ENCODE measurements around the gene ABLIM2. TPM values are rescaled to one million over a fixed set of nuclear protein-coding genes. Genes with fewer than 3 reads are reported as not detected.

Gene ABLIM2
- total and polyA plus RNA-seq, 2 of the 8 experiments (the other 6 are each of a cell fraction or from before 2014, with no cell fraction given): 2.8 to 3.0 TPM

GRCh38 chr4:8114456-8115202 is 44.0 kb downstream of the ABLIM2 start:
- H2AK5ac ChIP-seq (ENCODE audit: low read depth, low read length): no peak overlapping the region
- no peak for TF ChIP-seq KDM1A (IDR thresholded peaks at IDR 0.05; ENCODE audit: borderline replicate concordance, low read length)

More at GRCh38 chr4:8114456-8115202, 44.0 kb downstream of the ABLIM2 start:
- no peak for FAIRE-seq
- peaks cover 10 to 29% (median 16%) of the 10 kb centered on the region in 4 experiments for H3K4me1 ChIP-seq (replicated peaks in 1 of 4; ENCODE audit: control insufficient read depth in 3 of 4, insufficient read depth in 4 of 4, low read length in 3 of 4)
- H2BK120ac ChIP-seq (replicated peaks; ENCODE audit: low read depth, low read length): no peak overlapping the region
- no peak overlapping the region for H3K56ac ChIP-seq (replicated peaks; ENCODE audit: insufficient read length, low read depth, low read length)
- no peak overlapping the region for H3K27ac ChIP-seq (ENCODE audit: low read depth, low read length)
- H3K18ac ChIP-seq (ENCODE audit: extremely low read depth, low read length): no peak overlapping the region
- H3K4ac ChIP-seq (replicated peaks; ENCODE audit: insufficient read length, low read depth, low read length): no peak overlapping the region
- no peak overlapping the region for H2AFZ ChIP-seq (ENCODE audit: low read length)
- H4K20me1 ChIP-seq (replicated peaks in 1 of 2; ENCODE audit: control insufficient read depth in 1 of 2, insufficient read depth in 2 of 2, low read length in 2 of 2): no peaks in the 10 kb centered on the region
- H3K14ac ChIP-seq (ENCODE audit: insufficient read length): no peak overlapping the region
- no peak overlapping the region for H3K4me2 ChIP-seq (ENCODE audit: insufficient read depth in 1 of 2, low read depth in 2 of 2, low read length in 2 of 2)
- H3K9ac ChIP-seq (replicated peaks in 1 of 4; ENCODE audit: extremely low read depth in 1 of 4, low read depth in 3 of 4, low read length in 3 of 4): no peak overlapping the region
- H3K79me1 ChIP-seq (ENCODE audit: low read depth, low read length): no peaks in the 10 kb centered on the region
- no peak overlapping the region for H2BK5ac ChIP-seq (ENCODE audit: low read depth, low read length)
- no peak overlapping the region for H2BK12ac ChIP-seq (ENCODE audit: low read depth, low read length)
- H3K27me3 ChIP-seq (replicated peaks in 1 of 4; ENCODE audit: control insufficient read depth in 3 of 4, extremely low read depth in 1 of 4, insufficient read depth in 3 of 4, low read length in 3 of 4): no peaks in the 10 kb centered on the region
- H3K23ac ChIP-seq (ENCODE audit: insufficient read length): no peak overlapping the region
- POLR2A ChIA-PET (ENCODE audit: partially characterized antibody): interaction anchor here (0.9 kb wide), 1 partner anchor 12 kb away, joined by 3 read pairs; no protein-coding TSS in a partner anchor
- no peak overlapping the region for H4K8ac ChIP-seq (ENCODE audit: extremely low read depth, insufficient read depth, low read length)
- no peak overlapping the region for H2BK15ac ChIP-seq (ENCODE audit: low read length)
- no peak overlapping the region for H4K5ac ChIP-seq (ENCODE audit: insufficient read length, low read depth, low read length)
- no peak overlapping the region for H3K4me3 ChIP-seq (ENCODE audit: extremely low read depth in 1 of 4, insufficient read depth in 2 of 4, low read depth in 3 of 4, low read length in 4 of 4)
- H2BK20ac ChIP-seq (ENCODE audit: low read length): no peak overlapping the region
- H3K36me3 ChIP-seq (ENCODE audit: control insufficient read depth in 2 of 4, insufficient read depth in 4 of 4, low read length in 3 of 4): no peaks in the 10 kb centered on the region
- DNase-seq (ENCODE audit: low read depth in 1 of 2, low spot score in 2 of 2): no peak
- H4K91ac ChIP-seq (replicated peaks; ENCODE audit: insufficient read length, low read length): peak overlapping the region; percentile 58
- no peaks in the 10 kb centered on the region for H3K79me2 ChIP-seq (ENCODE audit: control insufficient read depth in 1 of 2, insufficient read depth in 2 of 2, low read length in 2 of 2)
- WGBS, 2 experiments (ENCODE audit: extremely low coverage in 1 of 2, insufficient coverage in 1 of 2, insufficient read length in 1 of 2, insufficient replicate concordance in 2 of 2, low coverage in 1 of 2, low lambda C conversion rate in 2 of 2, missing lambda C conversion rate in 1 of 2): 86% methylated on average over 18 of the region's 21 CpGs; no CpG with 5 or more reads in 1 of the 2 experiments
- CTCF ChIA-PET (ENCODE audit: partially characterized antibody): interaction anchor here (0.8 to 2.0 kb wide), 7 partner anchors 16 to 312 kb away, joined by 3 to 5 read pairs (median 4); no protein-coding TSS in a partner anchor
- H3K9me3 ChIP-seq (ENCODE audit: insufficient read depth in 2 of 2, low read depth in 1 of 2, low read length in 1 of 2): no peaks in the 10 kb centered on the region
- no peaks in the 10 kb centered on the region for H3K23me2 ChIP-seq (ENCODE audit: low read depth, low read length)

Data from H1 (cell line).